ENCODE data around the gene SH3RF2.
"Not testable (repeated sequence)": the region's sequence is repeated elsewhere in the genome, so short reads cannot be mapped to it uniquely, and the experiment has no call there.

Gene SH3RF2

GRCh38 chr5:146078566-146078965, 142.2 kb downstream of the SH3RF2 start:
- DNase-seq (ENCODE audit: low read depth in 2 of 2) = no peak

GRCh38 chr5:146079695-146080373, 143.5 kb downstream of the SH3RF2 start:
- DNase-seq (ENCODE audit: low read depth in 2 of 2) = peak; percentile 7 to 8

- no peak for DNase-seq (ENCODE audit: low read depth in 2 of 2)
Measured at GRCh38 chr5:146081556-146081955, 145.2 kb downstream of the SH3RF2 start.

DNA sequence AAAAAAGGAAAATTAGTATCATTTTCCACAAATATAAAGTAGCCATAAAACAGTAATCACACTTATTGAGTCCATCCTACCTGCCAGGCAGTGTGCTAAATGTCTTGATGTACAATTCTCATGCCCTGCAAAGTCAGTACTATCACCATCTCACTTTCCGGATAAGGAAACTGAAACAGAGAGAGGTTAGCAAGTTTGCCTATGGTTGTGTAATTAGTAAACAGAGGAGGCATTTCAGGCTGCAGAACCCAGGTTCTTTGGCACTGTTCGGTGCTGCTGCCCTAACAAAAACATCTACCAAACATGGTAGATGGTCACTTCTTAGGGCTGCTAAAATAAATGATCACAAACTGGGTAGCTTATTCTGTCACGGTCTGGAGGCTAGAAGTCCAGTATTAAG, 146.4 kb downstream of the SH3RF2 start:
- no peak for DNase-seq (ENCODE audit: low read depth in 2 of 2)

GRCh38 chr5:146084376-146084775, 148.0 kb downstream of the SH3RF2 start:
- DNase-seq (ENCODE audit: low read depth in 2 of 2) = no peak

GRCh38 chr5:146088098-146088497, 151.7 kb downstream of the SH3RF2 start:
- no peak for DNase-seq (ENCODE audit: low read depth in 2 of 2)

- DNase-seq (ENCODE audit: low read depth in 2 of 2) = no peak
Measured at GRCh38 chr5:146089287-146089686, 152.9 kb downstream of the SH3RF2 start.

DNA sequence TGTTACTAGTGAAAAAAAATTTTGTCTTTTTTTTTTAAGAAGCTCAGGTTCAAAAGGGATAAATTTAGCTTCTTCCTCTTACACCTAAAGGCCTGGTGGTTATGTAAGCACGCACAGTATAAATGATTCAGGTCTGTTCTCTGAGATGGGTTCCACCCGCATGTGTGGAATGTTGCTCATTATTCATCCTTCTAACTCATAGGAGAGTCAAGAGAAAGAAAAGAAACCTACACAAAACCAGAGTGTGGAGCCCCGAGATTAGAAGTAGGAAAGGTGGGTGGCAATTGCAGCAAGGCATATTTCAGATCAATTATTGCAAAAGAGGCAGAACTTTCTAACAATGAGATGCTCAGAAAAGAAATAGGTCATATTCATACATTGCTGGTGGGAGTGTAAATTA, 155.5 kb downstream of the SH3RF2 start:
- no peak for DNase-seq (ENCODE audit: low read depth in 2 of 2)

- no peak for DNase-seq (ENCODE audit: low read depth in 2 of 2)
Measured at GRCh38 chr5:146098047-146098446, 161.7 kb downstream of the SH3RF2 start.

DNA sequence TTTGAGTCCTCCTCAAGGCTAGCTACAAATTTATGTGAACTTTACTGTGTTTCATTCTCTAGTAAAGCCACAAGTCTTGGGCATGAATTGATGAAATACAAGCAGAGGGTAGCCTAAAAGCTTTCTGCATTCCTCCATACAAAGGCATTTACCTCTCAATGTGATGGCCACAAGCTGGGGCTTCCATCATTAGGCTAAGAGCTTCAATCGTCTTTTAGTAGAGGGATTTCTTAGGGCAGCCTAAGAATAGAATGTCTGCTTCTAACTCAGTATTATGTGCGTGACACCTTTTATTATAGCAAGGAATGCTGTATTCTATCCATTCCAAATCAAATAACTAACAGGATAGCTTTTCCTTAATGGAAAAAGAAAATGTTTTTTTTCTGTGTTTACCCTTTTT, 165.3 kb downstream of the SH3RF2 start:
- DNase-seq (ENCODE audit: low read depth in 2 of 2) = no peak

- no peak for DNase-seq (ENCODE audit: low read depth in 2 of 2)
Measured at GRCh38 chr5:146103594-146103993, 167.2 kb downstream of the SH3RF2 start.

DNA sequence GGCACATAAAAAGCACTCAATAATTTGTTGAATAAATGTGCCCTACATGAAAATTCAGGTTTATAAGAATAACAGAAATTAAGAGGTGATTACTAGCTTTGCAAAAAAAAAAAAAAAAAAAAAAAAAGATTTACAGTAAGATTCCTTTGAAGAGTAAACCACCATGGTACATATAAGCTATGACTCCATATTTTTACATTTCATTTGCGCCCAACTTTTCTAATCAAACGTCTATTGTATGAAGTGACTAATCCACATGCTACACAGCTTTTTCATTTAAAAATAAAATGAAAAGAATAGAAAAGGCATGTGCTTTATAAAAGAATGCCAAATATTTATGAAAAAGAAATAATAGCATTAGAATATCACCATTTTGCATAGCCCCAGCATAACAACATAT, 169.1 kb downstream of the SH3RF2 start, which contains the start of gene PLAC8L1:
PLAC8L1 (minus strand) TSS at position 101 of the 400 bp plus-strand sequence. CDS start 1,266 bp downstream, outside the sequence.
- no peak for DNase-seq (ENCODE audit: low read depth in 2 of 2)

DNA sequence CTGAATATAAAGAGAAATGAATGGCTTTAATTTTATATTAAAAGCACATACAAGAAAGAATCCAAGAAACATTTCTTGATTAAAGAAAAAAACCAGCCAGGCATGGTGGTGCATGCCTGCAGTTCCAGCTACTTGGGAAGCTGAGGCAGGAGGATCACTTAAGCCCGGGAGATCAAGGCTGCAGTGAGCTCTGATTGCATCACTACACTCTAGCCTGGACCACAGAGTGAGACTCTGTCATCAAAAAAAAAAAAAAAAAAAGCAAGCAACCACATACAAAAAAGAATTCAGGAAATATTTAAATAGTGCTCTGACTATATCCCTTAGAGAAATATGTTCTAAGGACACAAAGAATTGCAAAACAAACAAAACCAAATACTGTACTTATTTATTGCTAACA, 171.5 kb downstream of the SH3RF2 start:
- no peak for DNase-seq (ENCODE audit: low read depth in 2 of 2)

- DNase-seq (ENCODE audit: low read depth in 2 of 2) = not testable (repeated sequence)
Measured at GRCh38 chr5:146108870-146109269, 172.5 kb downstream of the SH3RF2 start.

GRCh38 chr5:146109379-146109778, 173.0 kb downstream of the SH3RF2 start:
- no peak for DNase-seq (ENCODE audit: low read depth in 2 of 2)

DNA sequence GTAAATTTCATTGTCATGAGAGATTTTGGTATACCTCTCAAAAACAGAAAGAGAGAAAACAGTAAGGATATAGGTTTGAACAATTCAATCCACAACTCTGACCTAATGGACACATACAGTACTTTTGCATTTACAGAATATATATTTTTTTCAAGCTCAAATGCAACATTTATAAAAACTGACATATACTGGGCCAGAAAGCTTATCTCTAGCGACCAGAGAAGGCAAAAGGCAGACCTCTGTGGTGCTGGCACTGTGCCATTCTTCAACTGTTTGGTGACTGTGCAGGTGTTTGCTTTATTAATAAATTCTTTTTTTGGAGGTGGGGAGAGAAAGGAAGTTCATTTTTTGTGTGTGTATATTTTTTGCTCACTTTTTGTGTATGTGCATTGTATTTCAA, 175.0 kb downstream of the SH3RF2 start:
- no peak for DNase-seq (ENCODE audit: low read depth in 2 of 2)

GRCh38 chr5:146112476-146112875, 176.1 kb downstream of the SH3RF2 start:
- no peak for DNase-seq (ENCODE audit: low read depth in 2 of 2)
